Neural progenitor cell (in vitro differentiated cells): ENCODE measurements around the gene ARMCX4. TPM values are rescaled to one million over a fixed set of nuclear protein-coding genes. Genes with fewer than 3 reads are reported as not detected.

Experiments used
- DNase-seq: peaks from one replicate; pipeline ENCODE4 v3.0.0-alpha.2; 2016; ENCODE audit warnings: low spot score
- H2AFZ ChIP-seq: fragments of 200-600 bp; sonication (generic); replicated peaks from 2 replicates; pipeline ENCODE4 v1.6.1; 2016; ENCODE audit warnings: antibody characterized with exemption
- H3F3A ChIP-seq: fragments of 200-600 bp; sonication (generic); 2 replicates; pipeline ENCODE4 v1.6.1; 2016; ENCODE audit warnings: antibody characterized with exemption, low read depth
- H3K27ac ChIP-seq: fragments of 200-600 bp; sonication (generic); 2 replicates; pipeline ENCODE4 v1.5.1; 2016; ENCODE audit warnings: mild to moderate bottlenecking
- H3K27me3 ChIP-seq: fragments of 200-600 bp; sonication (generic); 2 replicates; pipeline ENCODE4 v1.6.1; 2016; ENCODE audit warnings: mild to moderate bottlenecking, moderate library complexity
- H3K36me3 ChIP-seq: fragments of 200-600 bp; sonication (generic); 2 replicates; pipeline ENCODE4 v1.5.1; 2016
- H3K4me1 ChIP-seq: fragments of 200-600 bp; sonication (generic); 2 replicates; pipeline ENCODE4 v1.6.1; 2016; ENCODE audit warnings: mixed run types
- H3K4me2 ChIP-seq: fragments of 200-600 bp; sonication (generic); 2 replicates; pipeline ENCODE4 v1.6.1; 2016
- H3K4me3 ChIP-seq: fragments of 200-600 bp; sonication (generic); 2 replicates; pipeline ENCODE4 v1.5.1; 2016
- H3K79me2 ChIP-seq: fragments of 200-600 bp; sonication (generic); 2 replicates; pipeline ENCODE4 v1.6.1; 2016; ENCODE audit warnings: low read depth
- H3K9ac ChIP-seq: fragments of 200-600 bp; sonication (generic); 2 replicates; pipeline ENCODE4 v1.6.1; 2016
- H3K9me3 ChIP-seq: fragments of 200-600 bp; sonication (generic); 2 replicates; pipeline ENCODE4 v1.5.1; 2016; ENCODE audit warnings: low read depth
- H4K20me1 ChIP-seq: fragments of 200-600 bp; sonication (generic); 2 replicates; pipeline ENCODE4 v1.6.1; 2016; ENCODE audit warnings: low read depth
- H3K27ac Mint-ChIP-seq: 3 replicates; pipeline ENCODE4 v1.8.0; 2021; ENCODE audit warnings: mixed read lengths
- H3K27me3 Mint-ChIP-seq: 2 replicates; pipeline ENCODE4 v1.8.0; 2022; ENCODE audit warnings: low read depth, mild to moderate bottlenecking, inconsistent platforms, moderate library complexity, mixed read lengths; ENCODE audit not compliant: insufficient read depth
- H3K36me3 Mint-ChIP-seq: 3 replicates; pipeline ENCODE4 v1.8.0; 2021; ENCODE audit warnings: mixed read lengths
- H3K4me1 Mint-ChIP-seq: 3 replicates; pipeline ENCODE4 v1.8.0; 2021; ENCODE audit warnings: mixed read lengths
- H3K4me3 Mint-ChIP-seq: 3 replicates; pipeline ENCODE4 v1.8.0; 2021; ENCODE audit warnings: mild to moderate bottlenecking, moderate library complexity, mixed read lengths
- H3K9me3 Mint-ChIP-seq: 3 replicates; pipeline ENCODE4 v1.8.0; 2020; ENCODE audit warnings: mixed read lengths
- EZH2 ChIP-seq: fragments of 200-600 bp; sonication (generic); IDR thresholded peaks from 2 replicates; pipeline ENCODE4 v1.6.1; 2017; ENCODE audit warnings: antibody characterized with exemption, mild to moderate bottlenecking, moderate library complexity
- EZH2phosphoT487 ChIP-seq: fragments of 200-600 bp; sonication (generic); IDR thresholded peaks from 2 replicates; pipeline ENCODE4 v1.6.1; 2017; ENCODE audit warnings: antibody characterized with exemption
- total RNA-seq: library from RNA; depleted of rRNA; stranded (reverse); fragments of >200 nt; gene quantifications from 2 replicates; pipeline ENCODE4 v1.2.3, GENCODE V29; 2015; ENCODE audit warnings: low replicate concordance
- TF ChIP-seq, protein P1 (sequence below): fragments of 200-600 bp; sonication (generic); IDR thresholded peaks from 2 replicates; pipeline ENCODE4 v1.5.1; 2017; ENCODE audit warnings: antibody characterized with exemption, mild to moderate bottlenecking

Gene ARMCX4
- total RNA-seq, 1 donor from 2014 or later, result 14.1 TPM

DNA sequence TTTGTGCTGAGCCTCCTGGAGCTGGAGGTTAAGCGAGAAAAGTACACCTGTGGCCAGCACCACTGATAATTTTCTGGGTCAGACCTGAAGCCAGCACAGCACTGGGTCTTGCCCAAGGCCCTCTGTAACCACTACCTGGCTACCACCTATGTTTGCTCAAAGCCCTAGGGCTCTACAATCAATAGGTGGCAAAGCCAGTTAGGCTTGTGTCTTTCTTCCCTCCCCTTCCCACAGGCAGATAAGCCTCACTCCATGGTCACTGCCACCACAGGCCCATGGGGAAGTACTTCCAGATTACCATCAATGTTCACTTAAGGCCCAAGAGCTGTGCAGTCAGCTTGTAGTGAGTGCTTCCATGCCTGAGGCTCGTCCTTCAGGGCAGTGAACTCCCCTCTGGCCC is 35.2 kb upstream of the ARMCX4 start:
- H3F3A ChIP-seq, result no peaks in the 10 kb centered on the region
- Mint-ChIP-seq H3K27ac (no peak overlapping the region), H3K4me3 (no peak overlapping the region), H3K9me3 (peaks cover 2% of the 10 kb centered on the region), H3K36me3 (peaks cover 12% of the 10 kb centered on the region), H3K27me3 (no peaks in the 10 kb centered on the region), H3K4me1 (no peaks in the 10 kb centered on the region)
- H2AFZ ChIP-seq, result no peak overlapping the region
- no peak for TF ChIP-seq EZH2phosphoT487
- TF ChIP-seq, protein P1, sequence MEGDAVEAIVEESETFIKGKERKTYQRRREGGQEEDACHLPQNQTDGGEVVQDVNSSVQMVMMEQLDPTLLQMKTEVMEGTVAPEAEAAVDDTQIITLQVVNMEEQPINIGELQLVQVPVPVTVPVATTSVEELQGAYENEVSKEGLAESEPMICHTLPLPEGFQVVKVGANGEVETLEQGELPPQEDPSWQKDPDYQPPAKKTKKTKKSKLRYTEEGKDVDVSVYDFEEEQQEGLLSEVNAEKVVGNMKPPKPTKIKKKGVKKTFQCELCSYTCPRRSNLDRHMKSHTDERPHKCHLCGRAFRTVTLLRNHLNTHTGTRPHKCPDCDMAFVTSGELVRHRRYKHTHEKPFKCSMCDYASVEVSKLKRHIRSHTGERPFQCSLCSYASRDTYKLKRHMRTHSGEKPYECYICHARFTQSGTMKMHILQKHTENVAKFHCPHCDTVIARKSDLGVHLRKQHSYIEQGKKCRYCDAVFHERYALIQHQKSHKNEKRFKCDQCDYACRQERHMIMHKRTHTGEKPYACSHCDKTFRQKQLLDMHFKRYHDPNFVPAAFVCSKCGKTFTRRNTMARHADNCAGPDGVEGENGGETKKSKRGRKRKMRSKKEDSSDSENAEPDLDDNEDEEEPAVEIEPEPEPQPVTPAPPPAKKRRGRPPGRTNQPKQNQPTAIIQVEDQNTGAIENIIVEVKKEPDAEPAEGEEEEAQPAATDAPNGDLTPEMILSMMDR, result no peak
- TF ChIP-seq EZH2, result no peak
- no peaks in the 10 kb centered on the region for H4K20me1 ChIP-seq
- no peaks in the 10 kb centered on the region for H3K79me2 ChIP-seq
- no peaks in the 10 kb centered on the region for H3K4me1 ChIP-seq
- no peak for DNase-seq
- no peaks in the 10 kb centered on the region for H3K9me3 ChIP-seq
- H3K36me3 ChIP-seq, result no peaks in the 10 kb centered on the region
- H3K27me3 ChIP-seq, result no peaks in the 10 kb centered on the region
- no peak overlapping the region for H3K9ac ChIP-seq
- no peak overlapping the region for H3K27ac ChIP-seq
- no peak overlapping the region for H3K4me3 ChIP-seq
- H3K4me2 ChIP-seq, result no peak overlapping the region

DNA sequence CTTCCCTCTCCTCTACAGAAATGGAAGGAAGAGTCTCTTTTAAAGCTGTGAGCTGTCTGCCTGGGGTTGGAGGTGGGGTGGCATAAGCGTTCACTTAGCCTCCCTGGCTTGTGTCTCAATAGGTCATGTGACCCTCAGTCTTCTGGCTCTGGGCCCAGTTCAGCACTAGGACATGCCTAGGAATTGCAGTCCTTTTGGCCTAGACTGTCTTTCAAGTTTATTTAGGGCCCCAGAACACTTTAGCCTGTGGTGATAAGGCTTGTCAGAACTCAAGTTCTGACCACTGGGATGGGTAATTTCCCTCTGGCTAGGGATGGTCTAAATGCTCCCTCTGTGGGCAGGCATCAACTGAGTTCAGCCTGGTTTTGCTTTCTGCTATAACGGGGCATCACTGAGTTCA is 34.3 kb upstream of the ARMCX4 start:
- no peak for DNase-seq
- Mint-ChIP-seq H3K36me3 (peaks cover 12% of the 10 kb centered on the region), H3K27ac (no peak overlapping the region), H3K27me3 (no peaks in the 10 kb centered on the region), H3K4me3 (no peak overlapping the region), H3K9me3 (no peaks in the 10 kb centered on the region), H3K4me1 (no peaks in the 10 kb centered on the region)
- Histone ChIP-seq H3K4me2 (no peak overlapping the region), H3K4me1 (no peaks in the 10 kb centered on the region), H3K9ac (no peak overlapping the region), H3K9me3 (no peaks in the 10 kb centered on the region), H4K20me1 (no peaks in the 10 kb centered on the region), H3F3A (no peaks in the 10 kb centered on the region), H3K4me3 (no peak overlapping the region), H3K27ac (no peak overlapping the region), H3K27me3 (no peaks in the 10 kb centered on the region), H3K36me3 (no peaks in the 10 kb centered on the region), H2AFZ (no peak overlapping the region), H3K79me2 (no peaks in the 10 kb centered on the region)
- TF ChIP-seq, protein P1, result no peak
- TF ChIP-seq EZH2 (no peak), EZH2phosphoT487 (no peak)

DNA sequence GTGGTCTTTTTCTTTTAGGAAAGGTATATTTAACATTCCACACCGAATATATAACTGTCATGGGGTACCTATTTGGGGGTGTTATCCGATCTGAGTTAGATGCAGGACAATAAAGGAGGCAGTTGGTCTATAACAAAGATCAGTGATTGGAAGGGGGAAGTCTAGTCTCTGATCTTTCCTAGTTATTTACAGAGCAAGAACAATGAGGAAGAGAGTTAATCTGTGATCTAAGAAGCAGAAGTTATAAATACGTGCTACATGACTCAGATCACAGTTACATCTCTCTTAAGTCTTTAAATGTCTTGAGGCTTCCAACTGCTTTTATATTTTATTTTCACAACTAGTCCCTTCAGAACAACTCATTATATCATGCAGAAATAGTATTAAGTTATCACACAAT is 33.2 kb upstream of the ARMCX4 start:
- H3K4me1 Mint-ChIP-seq, result no peaks in the 10 kb centered on the region
- H3K36me3 Mint-ChIP-seq, result peaks cover 12% of the 10 kb centered on the region
- no peak overlapping the region for H2AFZ ChIP-seq
- H3K9me3 ChIP-seq, result no peaks in the 10 kb centered on the region
- H3K9me3 Mint-ChIP-seq, result no peaks in the 10 kb centered on the region
- no peaks in the 10 kb centered on the region for H3K27me3 ChIP-seq
- no peaks in the 10 kb centered on the region for H3F3A ChIP-seq
- H3K4me1 ChIP-seq, result no peaks in the 10 kb centered on the region
- no peak overlapping the region for H3K27ac Mint-ChIP-seq
- no peaks in the 10 kb centered on the region for H3K27me3 Mint-ChIP-seq
- H3K4me3 Mint-ChIP-seq, result no peak overlapping the region
- no peaks in the 10 kb centered on the region for H3K79me2 ChIP-seq
- H3K36me3 ChIP-seq, result no peaks in the 10 kb centered on the region
- TF ChIP-seq, protein P1, result no peak
- TF ChIP-seq EZH2 (no peak), EZH2phosphoT487 (no peak)
- H4K20me1 ChIP-seq, result no peaks in the 10 kb centered on the region
- no peak overlapping the region for H3K27ac ChIP-seq
- DNase-seq, result no peak
- no peak overlapping the region for H3K4me3 ChIP-seq
- no peak overlapping the region for H3K9ac ChIP-seq
- H3K4me2 ChIP-seq, result no peak overlapping the region
